ENCODE data around the gene C4orf50. TPM values are rescaled to one million over a fixed set of nuclear protein-coding genes. Genes with fewer than 3 reads are reported as not detected.

Gene C4orf50
- total RNA-seq, 1 experiment from 2014 or later, result not detected

GRCh38 chr4:5899396-5899795 lies 118.8 kb downstream of the C4orf50 start:
- CTCF ChIA-PET, result no interaction called here

GRCh38 chr4:5897674-5898073 lies 120.6 kb downstream of the C4orf50 start:
- intact Hi-C loops (cut with micrococcal nuclease; ENCODE audit: unreplicated experiment), result no loop called here
- H4K20me1 ChIP-seq (ENCODE audit: insufficient read depth), result no peaks in the 10 kb centered on the region
- peaks cover 71% of the 10 kb centered on the region for H3K27me3 ChIP-seq (ENCODE audit: insufficient read depth, low read depth)
- no peaks in the 10 kb centered on the region for H3K36me3 ChIP-seq (ENCODE audit: low read depth)
- ChIA-PET CTCF (no interaction called here), POLR2A (ENCODE audit: unreplicated experiment) (no interaction called here)
- no peak overlapping the region for H3K27ac ChIP-seq
- BruUV-seq (replicated peaks), result no TSS peak
- no peaks in the 10 kb centered on the region for H3K9me2 ChIP-seq (ENCODE audit: insufficient read depth)
- H3K4me1 ChIP-seq (replicated peaks; ENCODE audit: insufficient read depth), result no peaks in the 10 kb centered on the region
- TF ChIP-seq CTCF (conservative IDR thresholded peaks at IDR 0.05), result no peak
- no peak overlapping the region for H3K4me2 ChIP-seq
- H3K4me3 ChIP-seq, result no peak overlapping the region
- no peak overlapping the region for H2AFZ ChIP-seq
- no peaks in the 10 kb centered on the region for H3F3A ChIP-seq (ENCODE audit: insufficient read depth, low read depth)
- no peaks in the 10 kb centered on the region for H3K79me2 ChIP-seq (ENCODE audit: low read depth)
- DNase-seq, result no peak
- H3K9me3 ChIP-seq (ENCODE audit: insufficient read depth, low read depth), result no peaks in the 10 kb centered on the region

More at GRCh38 chr4:5899396-5899795, 118.8 kb downstream of the C4orf50 start:
- Histone ChIP-seq H3F3A (ENCODE audit: insufficient read depth, low read depth) (no peaks in the 10 kb centered on the region), H3K9me3 (ENCODE audit: insufficient read depth, low read depth) (no peaks in the 10 kb centered on the region), H3K4me3 (no peak overlapping the region), H3K4me2 (no peak overlapping the region), H3K27me3 (ENCODE audit: insufficient read depth, low read depth) (peaks cover 85% of the 10 kb centered on the region), H4K20me1 (ENCODE audit: insufficient read depth) (no peaks in the 10 kb centered on the region), H3K4me1 (replicated peaks; ENCODE audit: insufficient read depth) (no peaks in the 10 kb centered on the region), H3K27ac (no peak overlapping the region), H3K36me3 (ENCODE audit: low read depth) (no peaks in the 10 kb centered on the region), H3K79me2 (ENCODE audit: low read depth) (no peaks in the 10 kb centered on the region), H2AFZ (no peak overlapping the region), H3K9me2 (ENCODE audit: insufficient read depth) (no peaks in the 10 kb centered on the region)
- BruUV-seq (replicated peaks), result no TSS peak
- intact Hi-C loops (cut with micrococcal nuclease; ENCODE audit: unreplicated experiment), result no loop called here
- TF ChIP-seq CTCF (conservative IDR thresholded peaks at IDR 0.05), result no peak
- TF ChIP-seq EZH2 (IDR thresholded peaks at IDR 0.05; ENCODE audit: low read depth), result no peak
- no peak for DNase-seq
- POLR2A ChIA-PET (ENCODE audit: unreplicated experiment), result no interaction called here

GRCh38 chr4:5895287-5895686 lies 122.9 kb downstream of the C4orf50 start:
- BruUV-seq (replicated peaks), result no TSS peak
- no peak overlapping the region for H3K27ac ChIP-seq
- POLR2A ChIA-PET (ENCODE audit: unreplicated experiment), result no interaction called here
- no peak overlapping the region for H2AFZ ChIP-seq
- no peaks in the 10 kb centered on the region for H3K9me3 ChIP-seq (ENCODE audit: insufficient read depth, low read depth)
- H3F3A ChIP-seq (ENCODE audit: insufficient read depth, low read depth), result no peaks in the 10 kb centered on the region
- no peaks in the 10 kb centered on the region for H3K9me2 ChIP-seq (ENCODE audit: insufficient read depth)
- CTCF ChIA-PET, result no interaction called here
- H3K4me1 ChIP-seq (replicated peaks; ENCODE audit: insufficient read depth), result no peaks in the 10 kb centered on the region
- no peaks in the 10 kb centered on the region for H4K20me1 ChIP-seq (ENCODE audit: insufficient read depth)
- no peak overlapping the region for H3K4me2 ChIP-seq
- no peak overlapping the region for H3K4me3 ChIP-seq
- H3K79me2 ChIP-seq (ENCODE audit: low read depth), result no peaks in the 10 kb centered on the region
- TF ChIP-seq EZH2 (IDR thresholded peaks at IDR 0.05; ENCODE audit: low read depth), result no peak
- TF ChIP-seq CTCF (conservative IDR thresholded peaks at IDR 0.05), result no peak
- peaks cover 49% of the 10 kb centered on the region for H3K27me3 ChIP-seq (ENCODE audit: insufficient read depth, low read depth)
- no peak for DNase-seq
- intact Hi-C loops (cut with micrococcal nuclease; ENCODE audit: unreplicated experiment), result no loop called here
- no peaks in the 10 kb centered on the region for H3K36me3 ChIP-seq (ENCODE audit: low read depth)

Measured in PC-9 (cell line).